Central memory CD8-positive, alpha-beta T cell (primary cell): ENCODE measurements around the gene ATP13A1.
"Not testable (repeated sequence)": the region's sequence is repeated elsewhere in the genome, so short reads cannot be mapped to it uniquely, and the experiment has no call there.

Source experiments
- ATAC-seq: fragments of 150-1000 bp; cut with Tn5 transposase; replicated peaks from 2 replicates; pipeline ENCODE4 v1.10.0; 2022; ENCODE audit warnings: mild to moderate bottlenecking, moderate FRiP score, moderate number of reproducible peaks; ENCODE audit not compliant: poor library complexity, severe bottlenecking; ENCODE audit errors: extremely low read depth
- DNase-seq, 2 donors: peaks; one replicate each; pipeline ENCODE4 v3.0.0; 2021; ENCODE audit warnings: low spot score in 2 of 2
- H3K27ac Mint-ChIP-seq: one replicate; pipeline ENCODE4 v1.8.0; 2022; ENCODE audit warnings: low read depth, mild to moderate bottlenecking, moderate library complexity, mixed read lengths
- H3K27me3 Mint-ChIP-seq: one replicate; pipeline ENCODE4 v1.8.0; 2022; ENCODE audit warnings: mixed read lengths
- H3K36me3 Mint-ChIP-seq: one replicate; pipeline ENCODE4 v1.8.0; 2022; ENCODE audit warnings: mild to moderate bottlenecking, moderate library complexity, mixed read lengths; ENCODE audit not compliant: insufficient read depth
- H3K4me1 Mint-ChIP-seq: one replicate; pipeline ENCODE4 v1.8.0; 2022; ENCODE audit warnings: mixed read lengths
- H3K4me3 Mint-ChIP-seq: one replicate; pipeline ENCODE4 v1.8.0; 2022; ENCODE audit warnings: mild to moderate bottlenecking, moderate library complexity, mixed read lengths
- H3K9me3 Mint-ChIP-seq: one replicate; pipeline ENCODE4 v1.8.0; 2022; ENCODE audit warnings: mixed read lengths

ATP13A1 gene

GRCh38 chr19:19686119-19686518, 22.6 kb upstream of the ATP13A1 start:
- H3K4me3 Mint-ChIP-seq, DNase-seq, H3K27ac Mint-ChIP-seq, H3K4me1 Mint-ChIP-seq, H3K9me3 Mint-ChIP-seq, ATAC-seq, H3K27me3 Mint-ChIP-seq: not testable (repeated sequence)
- peaks cover 12% of the 10 kb centered on the region for H3K36me3 Mint-ChIP-seq

- Mint-ChIP-seq H3K36me3 (peaks cover 67% of the 10 kb centered on the region), H3K27ac (no peak overlapping the region), H3K4me1 (peaks cover 35% of the 10 kb centered on the region), H3K4me3 (no peak overlapping the region), H3K9me3 (peaks cover under 1% of the 10 kb centered on the region), H3K27me3 (no peaks in the 10 kb centered on the region)
- no peak for ATAC-seq
- no peak for DNase-seq
Measured at GRCh38 chr19:19679176-19680073, 15.9 kb upstream of the ATP13A1 start.

- ATAC-seq (no peak), DNase-seq (no peak)
- peaks cover 79% of the 10 kb centered on the region for H3K36me3 Mint-ChIP-seq
- peaks cover 31% of the 10 kb centered on the region for H3K4me1 Mint-ChIP-seq
- no peaks in the 10 kb centered on the region for H3K27me3 Mint-ChIP-seq
- H3K9me3 Mint-ChIP-seq: no peaks in the 10 kb centered on the region
- H3K27ac Mint-ChIP-seq: no peak overlapping the region
- no peak overlapping the region for H3K4me3 Mint-ChIP-seq
Measured at GRCh38 chr19:19677579-19677978, 14.1 kb upstream of the ATP13A1 start.

- DNase-seq (no peak), ATAC-seq (no peak)
- Mint-ChIP-seq H3K4me3 (peak overlapping the region; percentile 20), H3K27me3 (no peaks in the 10 kb centered on the region), H3K9me3 (no peaks in the 10 kb centered on the region), H3K36me3 (peaks cover 80% of the 10 kb centered on the region), H3K4me1 (peaks cover 47% of the 10 kb centered on the region), H3K27ac (peak overlapping the region; percentile 19)
Measured at GRCh38 chr19:19674315-19674714, 10.8 kb upstream of the ATP13A1 start.

- no peak for ATAC-seq
- H3K9me3 Mint-ChIP-seq: no peaks in the 10 kb centered on the region
- no peak for DNase-seq
- no peak overlapping the region for H3K4me3 Mint-ChIP-seq
- H3K36me3 Mint-ChIP-seq: peaks cover 75% of the 10 kb centered on the region
- no peak overlapping the region for H3K27ac Mint-ChIP-seq
- H3K27me3 Mint-ChIP-seq: no peaks in the 10 kb centered on the region
- peaks cover 51% of the 10 kb centered on the region for H3K4me1 Mint-ChIP-seq
Measured at GRCh38 chr19:19672816-19673215, 9.3 kb upstream of the ATP13A1 start.

- Mint-ChIP-seq H3K4me1 (peaks cover 33% of the 10 kb centered on the region), H3K27ac (peak overlapping the region; percentile 96), H3K9me3 (no peaks in the 10 kb centered on the region), H3K27me3 (no peaks in the 10 kb centered on the region), H3K4me3 (peak overlapping the region; percentile 82), H3K36me3 (peaks cover 57% of the 10 kb centered on the region)
- no peak for DNase-seq
- no peak for ATAC-seq
Measured at GRCh38 chr19:19670070-19670551, 6.6 kb upstream of the ATP13A1 start.

GRCh38 chr19:19668230-19669012, 4.9 kb upstream of the ATP13A1 start, which contains the start of gene ZNF101:
Gene ZNF101, plus strand, starts transcription at chr19:19668839. Its CDS starts 125 bp downstream, at chr19:19668964.
- Mint-ChIP-seq H3K4me1 (peaks cover 28% of the 10 kb centered on the region), H3K36me3 (peaks cover 48% of the 10 kb centered on the region), H3K9me3 (no peaks in the 10 kb centered on the region), H3K27me3 (no peaks in the 10 kb centered on the region), H3K4me3 (peak within 1 kb of the TSS; percentile 82), H3K27ac (peak within 1 kb of the TSS; percentile 96)
- DNase-seq (peak; percentile 87 to 92), ATAC-seq (peak; percentile 74)

- DNase-seq, H3K4me3 Mint-ChIP-seq, H3K9me3 Mint-ChIP-seq, ATAC-seq, H3K27me3 Mint-ChIP-seq: not testable (repeated sequence)
- peak overlapping the region; percentile 10 for H3K27ac Mint-ChIP-seq
- H3K36me3 Mint-ChIP-seq: peaks cover 41% of the 10 kb centered on the region
- H3K4me1 Mint-ChIP-seq: peaks cover 46% of the 10 kb centered on the region
Measured at GRCh38 chr19:19665420-19665948, 2.0 kb upstream of the ATP13A1 start.

GRCh38 chr19:19662871-19663255, 613 bp downstream of the ATP13A1 start:
- H3K4me3 Mint-ChIP-seq: peak overlapping the region; percentile 89
- H3K36me3 Mint-ChIP-seq: peaks cover 34% of the 10 kb centered on the region
- peaks cover 27% of the 10 kb centered on the region for H3K4me1 Mint-ChIP-seq
- H3K27ac Mint-ChIP-seq: peak overlapping the region; percentile 100
- ATAC-seq (no peak), DNase-seq (no peak)
- H3K27me3 Mint-ChIP-seq: no peaks in the 10 kb centered on the region
- no peaks in the 10 kb centered on the region for H3K9me3 Mint-ChIP-seq

GRCh38 chr19:19662344-19662743, 1.1 kb downstream of the ATP13A1 start:
- H3K4me1 Mint-ChIP-seq: peaks cover 27% of the 10 kb centered on the region
- ATAC-seq (no peak), DNase-seq (no peak)
- peak overlapping the region; percentile 100 for H3K27ac Mint-ChIP-seq
- peaks cover 33% of the 10 kb centered on the region for H3K36me3 Mint-ChIP-seq
- H3K9me3 Mint-ChIP-seq: no peaks in the 10 kb centered on the region
- H3K4me3 Mint-ChIP-seq: peak overlapping the region; percentile 89
- H3K27me3 Mint-ChIP-seq: no peaks in the 10 kb centered on the region

- peaks cover 33% of the 10 kb centered on the region for H3K36me3 Mint-ChIP-seq
- peak overlapping the region; percentile 89 for H3K4me3 Mint-ChIP-seq
- peaks cover 27% of the 10 kb centered on the region for H3K4me1 Mint-ChIP-seq
- H3K27me3 Mint-ChIP-seq: no peaks in the 10 kb centered on the region
- no peaks in the 10 kb centered on the region for H3K9me3 Mint-ChIP-seq
- H3K27ac Mint-ChIP-seq: peak overlapping the region; percentile 100
- DNase-seq: peak in 1 of 2 donors; percentile 76
- ATAC-seq: peak; percentile 45
Measured at GRCh38 chr19:19661675-19662251, 1.7 kb downstream of the ATP13A1 start.

- Mint-ChIP-seq H3K27ac (peak overlapping the region; percentile 100), H3K9me3 (no peaks in the 10 kb centered on the region), H3K36me3 (peaks cover 35% of the 10 kb centered on the region), H3K27me3 (no peaks in the 10 kb centered on the region), H3K4me3 (peak overlapping the region; percentile 89), H3K4me1 (peaks cover 27% of the 10 kb centered on the region)
- DNase-seq (no peak), ATAC-seq (no peak)
Measured at GRCh38 chr19:19661141-19661674, 2.3 kb downstream of the ATP13A1 start.
